GM19324 (cell line): ENCODE data around the gene IQSEC1.

Source experiments
- ATAC-seq: cut with Tn5 transposase; IDR thresholded peaks from one replicate; pipeline ENCODE4 v1.9.1; 2021; ENCODE audit warnings: mild to moderate bottlenecking, moderate library complexity; ENCODE audit not compliant: unreplicated experiment, low FRiP score

The IQSEC1 gene

DNA sequence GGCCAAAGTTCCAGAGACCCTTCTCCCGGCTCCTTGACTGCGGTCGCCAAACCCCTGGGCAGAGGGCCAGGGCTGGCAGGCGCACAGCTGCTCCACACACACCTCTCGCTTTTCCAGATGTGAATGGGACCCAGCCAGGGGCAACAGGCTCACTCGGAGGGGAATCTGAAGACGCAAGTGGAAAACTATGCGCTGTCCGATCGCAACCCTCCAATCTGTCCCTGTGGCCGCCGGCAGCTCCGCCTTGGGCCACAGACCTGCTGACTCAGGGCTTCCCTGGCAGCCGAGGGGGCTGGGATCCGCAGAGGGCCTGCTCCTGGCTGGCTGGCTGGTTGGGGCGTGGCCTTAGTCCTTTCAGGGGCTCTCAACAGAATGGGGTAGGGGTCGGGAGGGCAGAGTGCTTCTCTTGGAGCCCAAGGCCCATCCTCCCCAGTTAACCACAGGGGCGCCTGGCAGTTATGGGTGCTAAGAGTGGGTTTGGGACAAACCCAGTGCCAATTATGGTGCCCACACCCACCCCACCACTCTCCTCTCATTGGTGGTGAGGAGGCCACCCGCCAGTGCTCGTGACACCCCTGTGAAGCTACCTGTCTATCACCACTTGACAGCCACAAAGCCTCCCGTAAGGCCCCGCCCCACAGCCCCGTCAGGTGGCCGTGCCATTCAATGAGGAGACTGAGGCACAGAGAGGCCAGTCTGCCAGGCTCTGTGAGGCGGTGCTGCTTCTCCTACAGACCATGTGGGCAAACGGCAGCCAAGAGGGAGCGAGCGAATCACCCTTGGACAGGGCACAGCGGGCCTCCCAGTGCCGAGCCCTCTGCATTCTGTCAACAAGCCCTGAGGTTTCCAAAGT is 53.8 kb downstream of the IQSEC1 start:
- no peak for ATAC-seq

DNA sequence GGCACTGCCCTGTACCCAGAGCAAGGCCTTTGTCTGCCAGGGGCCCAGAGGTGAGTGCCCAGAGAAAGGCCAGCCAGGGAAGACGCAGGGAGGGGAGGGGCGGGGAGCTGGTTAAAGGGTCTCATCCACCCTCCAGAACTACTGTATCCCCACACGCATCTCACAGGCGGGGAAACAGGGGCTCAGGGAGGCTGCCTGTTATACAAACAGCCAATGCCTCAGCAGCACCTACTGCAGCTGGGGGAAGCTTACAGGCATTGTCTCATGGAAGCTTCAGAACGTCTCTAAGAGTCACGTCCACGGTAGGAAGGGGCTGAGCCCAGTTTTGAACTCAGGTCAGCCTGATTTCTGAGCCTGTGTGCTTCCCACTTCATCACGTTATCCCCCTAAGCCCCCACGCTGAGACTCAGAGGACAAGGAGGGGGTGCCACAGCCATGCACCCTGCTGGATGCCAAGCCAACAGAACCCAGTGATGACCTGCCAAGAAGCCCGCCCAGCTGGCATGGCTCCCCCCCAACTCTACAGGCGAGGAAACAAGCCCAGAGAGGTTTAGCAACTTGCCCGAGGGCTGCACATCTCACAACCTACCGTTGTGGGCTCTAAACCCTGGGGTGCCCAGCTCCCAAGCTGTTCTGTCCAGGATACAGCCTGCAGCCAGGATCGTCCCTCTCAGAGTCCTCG is 54.5 kb downstream of the IQSEC1 start:
- ATAC-seq: no peak

DNA sequence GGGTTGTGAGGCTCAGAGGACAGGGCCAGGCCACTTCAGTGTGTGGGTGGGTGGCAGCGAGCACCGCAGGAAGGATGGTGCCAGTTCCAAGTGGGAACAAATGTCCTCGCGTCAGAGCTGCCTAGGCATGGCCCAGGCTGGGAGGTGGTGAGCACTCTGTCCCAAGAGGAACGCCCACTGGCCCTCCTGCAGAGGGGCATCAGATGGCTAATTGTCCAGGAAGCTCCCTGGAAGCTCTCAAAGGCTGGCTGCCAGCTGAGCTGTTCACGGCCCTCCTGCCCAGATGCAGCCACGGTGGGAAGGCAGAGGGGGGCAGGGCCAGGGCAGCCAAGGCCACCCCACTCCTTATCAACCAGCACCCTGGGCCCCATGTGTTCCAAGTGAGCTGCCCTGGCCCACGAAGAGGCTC is 55.2 kb downstream of the IQSEC1 start:
- ATAC-seq: no peak

DNA sequence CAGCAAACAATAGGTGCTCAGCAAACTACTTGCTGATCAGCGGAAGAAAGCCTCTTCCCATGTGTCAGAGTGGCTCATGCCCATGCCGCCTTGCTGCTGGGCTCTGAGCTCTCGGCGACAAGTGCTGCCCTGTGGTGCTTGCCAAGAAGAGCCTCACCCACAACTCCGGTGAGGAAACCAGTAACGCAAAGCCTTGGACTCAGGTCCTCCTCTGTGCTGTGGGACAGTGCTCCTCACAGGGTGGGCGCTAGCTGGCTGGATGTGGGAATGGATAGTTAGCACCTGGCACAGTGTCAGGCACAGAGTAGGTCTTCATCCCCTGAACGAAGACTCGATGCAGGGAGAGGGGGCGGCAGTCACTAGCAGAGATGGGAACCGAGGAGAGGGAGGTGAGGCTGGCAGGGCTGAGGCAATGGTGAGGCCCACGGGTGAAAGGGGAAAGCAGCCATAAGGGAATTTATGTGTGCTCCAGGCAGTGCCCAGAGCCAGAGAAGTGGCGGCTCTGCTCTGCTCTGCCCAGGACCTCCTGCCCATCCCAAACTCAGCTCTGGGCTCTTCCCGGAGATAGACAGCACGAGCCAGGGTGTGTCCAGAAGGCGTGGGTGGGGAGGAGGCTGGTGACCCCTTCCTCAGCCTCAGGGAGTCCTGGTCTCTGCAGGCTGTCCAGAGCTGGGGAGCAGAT is 55.7 kb downstream of the IQSEC1 start:
- ATAC-seq: no peak

DNA sequence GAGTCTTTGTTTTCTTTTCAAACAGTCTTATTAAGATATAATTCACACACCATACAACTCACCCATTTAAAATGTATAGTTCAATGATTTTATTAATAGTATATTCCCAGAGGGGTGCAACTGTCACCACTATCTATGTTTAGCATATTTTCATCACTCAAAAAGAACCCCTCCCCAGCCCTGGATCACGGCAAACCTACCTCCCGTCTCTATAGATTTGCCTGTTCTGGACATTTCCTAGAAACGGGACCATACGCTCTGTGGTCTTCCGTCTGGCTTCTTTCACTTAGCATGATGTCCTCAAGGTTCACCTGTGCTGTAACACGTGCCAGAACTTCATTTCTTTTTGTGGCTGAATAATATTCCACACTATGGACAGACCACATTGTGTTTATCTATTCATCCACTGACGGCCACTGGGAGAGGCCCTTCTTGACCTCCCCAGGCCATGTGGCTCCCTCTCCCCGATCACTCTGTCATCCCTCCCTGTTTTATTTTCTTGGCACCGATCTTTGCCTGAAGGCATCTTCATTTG is 56.4 kb downstream of the IQSEC1 start:
- ATAC-seq: no peak

DNA sequence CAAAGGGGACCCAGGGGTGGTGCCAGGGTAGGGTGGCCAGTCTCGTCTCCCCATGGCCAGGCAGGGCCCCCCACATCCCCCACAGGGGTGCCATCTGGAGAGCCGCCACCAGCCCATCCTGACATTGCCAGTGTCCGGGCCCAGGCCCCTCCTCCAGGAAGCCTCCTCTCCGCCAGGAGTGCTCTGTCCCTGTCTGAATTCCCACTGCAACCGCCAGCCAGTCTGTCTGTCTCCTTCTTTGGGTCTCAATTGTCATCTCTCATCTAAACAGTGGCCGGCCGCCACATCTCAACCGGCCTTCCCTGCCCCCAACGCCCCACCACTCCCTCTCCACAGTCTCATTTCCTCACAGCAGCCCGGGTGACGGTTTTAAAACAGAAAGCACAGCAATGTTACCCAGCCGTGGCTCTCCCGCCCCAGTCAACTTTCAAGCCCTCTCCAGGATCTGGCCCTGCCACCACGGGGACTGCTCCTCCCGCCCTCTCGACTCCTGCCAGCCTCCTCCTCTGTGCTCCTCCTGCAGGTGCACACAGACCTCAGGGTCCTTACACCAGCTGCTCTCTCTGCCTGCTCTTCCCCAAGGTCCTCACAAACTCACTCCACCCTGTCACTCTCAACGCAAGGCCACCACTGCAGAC is 57.0 kb downstream of the IQSEC1 start:
- ATAC-seq: peak; percentile 32

DNA sequence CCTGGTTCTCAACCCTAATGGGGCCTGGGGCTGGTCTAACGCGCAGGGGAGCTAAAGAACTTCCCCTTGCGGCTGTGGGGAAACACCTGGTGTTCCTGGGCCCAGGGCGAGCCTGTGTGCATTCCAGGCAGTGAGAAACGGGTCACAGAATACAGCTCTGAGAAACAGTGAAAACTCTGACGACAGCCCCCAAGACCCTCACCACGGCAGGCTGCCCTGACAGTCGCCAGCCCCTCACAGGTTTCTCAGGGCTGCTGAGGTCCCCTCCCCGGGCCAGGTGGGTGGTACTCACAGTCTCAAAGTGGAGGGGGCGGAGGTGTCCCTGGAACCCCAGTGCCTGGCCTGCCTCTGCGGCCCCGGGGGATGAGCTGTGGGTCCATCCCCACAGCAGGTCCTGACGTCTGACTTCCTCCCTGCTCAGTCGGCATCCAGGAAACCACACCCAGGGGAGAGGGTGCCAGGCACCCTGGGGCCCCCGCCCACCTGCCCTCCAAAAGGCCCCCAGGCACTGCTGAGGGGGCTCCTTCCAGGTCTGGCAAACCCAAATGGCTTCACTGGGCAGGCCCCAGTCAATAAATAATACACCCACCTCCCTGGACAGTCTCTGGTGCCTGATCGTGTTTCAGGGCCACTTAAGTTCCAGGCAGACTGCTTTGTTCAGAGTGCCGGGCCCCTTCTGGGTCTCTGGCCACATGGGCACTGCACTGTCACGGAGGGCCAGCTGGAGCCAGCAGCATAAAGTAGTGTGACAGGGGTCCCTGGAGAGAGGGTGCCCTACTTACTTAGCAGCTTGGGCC is 57.7 kb downstream of the IQSEC1 start:
- ATAC-seq: no peak

DNA sequence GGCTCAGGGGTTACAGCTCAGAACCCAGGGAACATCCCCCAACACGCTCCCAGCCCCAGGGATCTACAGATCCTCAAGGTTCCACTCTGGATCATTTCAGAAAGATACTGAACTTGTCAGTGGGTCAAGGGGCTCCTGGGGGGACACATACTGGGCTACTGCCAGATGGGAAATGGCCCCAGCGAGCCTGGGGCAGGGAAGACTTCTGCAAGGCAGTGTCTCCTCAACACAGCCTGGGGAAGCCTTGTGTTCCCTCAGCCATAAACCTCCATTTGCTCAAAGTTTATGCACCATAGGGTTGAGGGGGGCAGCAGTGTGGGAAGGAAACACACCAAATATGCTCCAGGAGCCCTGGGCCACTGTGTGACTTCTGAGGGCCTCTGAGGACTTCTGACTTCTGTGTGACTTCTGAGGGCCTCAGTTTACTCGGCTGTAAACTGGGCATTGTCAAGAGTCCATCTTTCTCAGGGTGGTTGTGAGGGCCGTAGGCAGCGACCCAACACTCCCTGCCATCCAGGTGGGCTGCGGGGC is 58.4 kb downstream of the IQSEC1 start:
- ATAC-seq: no peak

DNA sequence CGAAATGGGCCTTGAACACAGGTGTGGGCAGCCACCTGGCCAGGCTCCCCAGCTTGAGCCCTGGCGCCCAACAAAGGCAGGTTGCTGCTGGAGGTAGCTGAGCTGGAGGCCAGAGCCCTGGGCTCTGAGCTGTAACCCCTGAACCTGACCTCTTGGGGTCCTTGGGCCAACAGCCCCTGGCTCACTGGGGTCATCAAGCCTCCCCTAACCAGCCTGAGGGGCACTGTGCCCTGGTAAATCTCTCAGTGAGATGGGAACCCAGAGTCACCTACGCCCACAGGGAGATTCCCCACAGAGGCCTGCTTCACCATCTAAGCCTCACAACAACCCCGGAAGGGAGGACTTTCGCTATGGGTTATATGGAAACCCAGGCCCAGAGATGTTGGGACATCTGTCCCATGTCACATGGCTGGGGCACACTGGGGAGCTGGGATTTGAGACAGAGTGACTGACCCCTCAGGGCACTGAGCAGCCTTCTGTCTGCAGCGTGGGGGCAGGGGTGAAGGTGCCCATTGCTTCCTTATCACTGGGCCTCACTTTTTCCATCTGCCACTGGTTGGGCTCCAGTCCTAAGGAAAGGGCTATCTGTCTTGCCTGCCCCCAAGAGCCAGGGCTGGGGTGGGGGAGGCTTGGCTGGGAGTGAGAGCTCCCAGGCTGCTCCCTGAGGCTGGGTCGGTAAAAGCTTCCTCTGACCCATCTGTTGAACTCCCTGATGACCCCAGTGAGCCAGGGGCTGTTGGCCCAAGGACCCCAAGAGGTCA is 59.1 kb downstream of the IQSEC1 start:
- no peak for ATAC-seq

DNA sequence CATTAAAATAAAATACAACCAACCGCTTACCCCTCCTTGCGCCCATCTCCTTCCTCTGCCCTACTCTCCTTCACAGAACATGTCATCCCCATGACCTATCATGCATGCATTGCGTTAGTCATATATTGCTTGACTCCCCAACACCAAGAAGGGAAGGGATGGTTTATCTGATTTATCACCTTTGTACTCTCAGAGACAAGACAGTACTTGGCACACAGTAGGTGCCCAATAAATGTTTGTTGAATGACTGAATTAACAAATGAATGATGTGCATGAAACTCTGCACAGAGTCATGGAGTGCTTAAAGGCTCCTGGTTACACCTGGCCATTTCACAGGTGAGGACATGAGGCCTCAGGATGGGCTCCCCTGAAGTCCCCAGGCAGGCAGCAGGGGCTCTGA is 59.7 kb downstream of the IQSEC1 start:
- no peak for ATAC-seq

DNA sequence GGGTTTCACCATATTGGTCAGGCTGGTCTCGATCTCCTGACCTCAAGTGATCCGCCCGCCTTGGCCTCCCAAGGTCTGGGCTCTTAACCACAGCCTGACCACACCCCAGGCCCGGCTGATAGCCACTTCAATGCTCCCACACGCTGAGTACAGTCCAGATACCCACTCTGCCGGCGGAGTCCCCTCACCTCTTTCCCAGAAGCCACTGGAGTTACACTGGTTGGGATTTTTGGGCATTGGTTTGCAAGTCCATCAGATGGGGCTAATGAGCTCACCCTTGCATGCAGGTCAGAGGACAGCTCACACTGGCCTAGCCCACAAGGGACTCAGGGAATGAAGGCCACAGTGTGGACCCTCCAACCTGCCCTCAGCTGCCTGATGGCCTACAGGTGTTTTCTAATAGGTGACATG is 60.1 kb downstream of the IQSEC1 start:
- ATAC-seq: no peak

DNA sequence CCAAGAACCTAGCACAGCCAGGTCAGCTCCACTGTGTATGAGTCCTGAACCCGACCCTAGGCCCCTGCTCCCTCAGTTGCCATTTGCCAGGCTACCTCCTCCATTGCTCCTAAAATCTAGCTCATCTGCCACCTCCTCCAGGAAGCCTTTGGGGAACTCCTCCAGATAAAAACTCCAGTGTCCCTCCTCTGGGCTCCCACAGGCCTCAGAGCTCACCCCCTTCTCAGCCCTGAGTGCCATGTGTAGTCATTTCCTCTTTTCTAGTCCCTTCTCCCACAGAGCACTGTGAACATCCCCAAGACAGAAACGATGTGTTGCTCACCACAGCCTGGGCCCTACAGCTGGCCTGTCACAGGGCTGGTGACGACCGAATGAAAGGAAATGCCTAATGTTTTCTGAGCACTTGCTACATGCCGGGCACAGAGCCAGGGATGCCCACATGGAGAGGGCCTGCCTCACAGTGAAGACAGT is 61.0 kb downstream of the IQSEC1 start:
- ATAC-seq: no peak

DNA sequence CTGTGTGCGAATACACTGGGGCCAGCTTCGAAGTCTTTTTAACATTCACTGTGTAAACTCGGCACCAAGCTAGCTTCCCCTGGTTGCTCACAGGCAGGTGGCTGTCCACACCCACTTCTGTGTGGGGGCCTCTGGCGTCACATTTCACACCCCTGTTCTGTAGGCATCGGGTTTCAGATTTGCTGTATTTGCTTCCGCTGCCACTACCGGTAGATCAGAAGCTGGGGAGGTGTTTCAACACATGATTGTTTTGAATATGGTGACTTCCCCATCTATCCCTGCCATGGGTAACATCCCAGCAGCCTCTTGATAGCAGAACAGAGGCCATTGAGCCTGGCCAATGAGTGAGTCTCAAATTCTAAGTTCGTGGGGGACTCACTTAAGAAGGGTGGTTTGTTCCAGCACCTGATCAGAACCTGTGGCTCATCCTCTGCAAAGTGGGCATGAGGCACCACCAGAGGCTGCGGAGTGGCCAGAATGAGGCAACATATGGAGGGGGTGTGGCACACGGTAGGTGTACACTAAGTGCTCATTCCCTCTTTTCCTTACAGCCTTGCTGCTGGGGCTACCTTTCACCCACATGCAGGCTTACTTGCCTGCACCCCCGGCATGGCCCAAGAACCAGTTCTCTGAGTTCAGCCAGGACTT is 61.5 kb downstream of the IQSEC1 start:
- ATAC-seq: peak; percentile 56

DNA sequence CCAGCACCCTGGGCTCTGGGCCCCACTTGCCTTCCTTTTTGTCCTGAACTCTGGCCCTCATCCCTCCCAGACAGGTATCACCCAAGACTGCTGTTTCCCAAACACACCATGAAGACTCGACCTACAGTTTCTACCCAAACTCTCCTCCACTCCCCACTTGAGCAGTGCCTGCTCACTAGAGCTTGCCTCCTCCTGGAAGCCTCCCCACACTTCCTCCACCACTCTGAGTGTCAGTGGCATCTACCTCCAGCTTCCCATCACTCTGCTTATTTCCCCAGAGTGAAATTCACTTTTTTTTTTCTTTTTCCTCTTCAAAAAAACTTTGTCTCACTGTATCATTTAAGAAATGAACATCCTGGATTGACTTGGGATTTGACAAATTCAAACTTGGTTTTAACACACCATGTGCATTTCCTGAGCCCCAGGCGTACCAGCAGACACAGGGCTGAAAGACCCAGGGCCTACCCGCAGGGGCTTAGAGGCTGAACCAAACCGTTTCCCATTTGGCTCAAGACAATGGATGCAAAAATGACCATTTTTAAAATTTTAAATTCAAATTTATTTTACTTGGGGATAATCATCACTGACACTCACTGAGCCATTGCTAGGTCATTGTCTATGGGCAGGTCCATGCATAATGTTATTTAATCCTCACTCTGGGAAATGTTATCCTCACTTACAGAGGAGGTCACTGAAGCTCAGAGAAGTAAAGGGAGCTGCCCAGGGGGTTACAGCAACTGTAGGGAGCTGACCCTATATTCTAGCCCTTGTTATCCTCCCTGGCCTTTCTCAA is 62.3 kb downstream of the IQSEC1 start:
- ATAC-seq: no peak

DNA sequence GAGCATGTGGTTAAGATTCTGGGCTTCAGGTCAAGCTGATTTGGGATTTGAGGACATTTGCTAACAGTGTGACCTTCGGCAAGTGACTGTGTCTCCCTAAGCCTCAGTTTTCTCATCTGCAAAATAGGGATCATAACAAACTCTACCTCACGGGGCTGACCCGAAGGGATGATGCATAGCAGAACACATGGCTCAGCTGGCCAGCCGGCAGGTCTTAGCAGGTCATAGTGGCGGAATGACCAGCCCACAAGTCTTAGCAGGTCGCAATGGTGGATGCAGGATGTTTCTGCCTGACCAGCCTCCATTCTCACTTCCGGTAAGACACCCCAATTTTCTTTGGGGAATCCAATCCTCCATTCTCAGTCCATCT is 63.3 kb downstream of the IQSEC1 start:
- ATAC-seq: no peak

DNA sequence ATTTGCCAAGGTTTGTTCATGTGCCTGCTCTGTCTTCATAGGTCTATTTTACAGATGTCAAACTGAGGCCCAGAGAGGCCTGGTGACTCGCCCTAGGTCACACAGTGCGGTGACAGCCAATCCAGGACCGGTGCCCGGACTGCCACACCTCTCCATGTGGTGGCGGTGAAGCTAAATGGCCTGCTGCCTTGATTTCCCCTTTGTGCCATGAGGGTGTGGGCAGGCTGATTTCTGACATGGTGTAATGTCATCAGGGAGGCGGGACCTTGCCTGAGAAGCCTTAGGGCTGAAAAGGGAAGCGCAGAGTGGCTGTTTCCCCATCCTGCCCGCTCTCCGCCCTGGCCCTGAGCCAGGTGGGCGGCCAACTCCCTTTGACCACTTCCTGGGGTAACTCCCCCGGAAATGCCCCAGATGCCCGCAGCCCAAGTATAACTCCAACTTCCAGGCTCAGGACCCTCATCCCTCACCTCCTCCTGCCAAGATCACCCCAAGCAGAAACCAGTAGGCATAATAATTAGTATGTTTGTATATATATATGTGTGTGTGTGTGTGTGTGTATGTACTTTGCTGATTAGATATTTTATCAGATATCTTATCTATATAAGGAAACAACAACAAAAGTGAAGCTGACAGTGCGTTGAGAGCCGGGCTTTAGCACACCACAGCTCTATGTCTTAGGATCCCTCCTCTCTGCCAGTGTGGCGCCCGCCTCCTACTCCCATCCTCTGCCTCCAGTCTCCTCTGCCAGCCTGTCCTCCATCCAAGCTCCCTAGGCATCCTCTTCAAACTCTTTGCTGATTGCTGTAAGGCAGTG is 63.9 kb downstream of the IQSEC1 start:
- ATAC-seq: peak; percentile 21
